Parathyroid adenoma (tissue), 2 donors: ENCODE measurements around the gene PACS2.

ENCODE experiments used
- H2AFZ ChIP-seq: fragments of 300-600 bp; sonication (generic); one replicate; pipeline ENCODE4 v1.7.0; 2017; ENCODE audit warnings: antibody characterized with exemption, mild to moderate bottlenecking
- H3K27ac ChIP-seq: fragments of 300-600 bp; sonication (generic); one replicate; pipeline ENCODE4 v1.7.0; 2017
- H3K27me3 ChIP-seq: fragments of 300-600 bp; sonication (generic); one replicate; pipeline ENCODE4 v1.7.0; 2017; ENCODE audit warnings: low read length; ENCODE audit not compliant: control insufficient read depth, insufficient read depth
- H3K36me3 ChIP-seq: fragments of 300-600 bp; sonication (generic); one replicate; pipeline ENCODE4 v1.7.0; 2017; ENCODE audit warnings: low read length; ENCODE audit not compliant: control insufficient read depth, insufficient read depth
- H3K4me1 ChIP-seq: fragments of 300-600 bp; sonication (generic); one replicate; pipeline ENCODE4 v1.7.0; 2017; ENCODE audit warnings: control low read depth
- H3K4me2 ChIP-seq: fragments of 300-600 bp; sonication (generic); one replicate; pipeline ENCODE4 v1.7.0; 2017; ENCODE audit warnings: low read length
- H3K4me3 ChIP-seq: fragments of 300-600 bp; sonication (generic); one replicate; pipeline ENCODE4 v1.7.0; 2017; ENCODE audit warnings: low read depth, low read length
- H3K79me2 ChIP-seq: fragments of 300-600 bp; sonication (generic); one replicate; pipeline ENCODE4 v1.7.0; 2017; ENCODE audit warnings: control low read depth
- H3K9ac ChIP-seq: fragments of 300-600 bp; sonication (generic); one replicate; pipeline ENCODE4 v1.7.0; 2017; ENCODE audit warnings: mild to moderate bottlenecking
- H3K9me3 ChIP-seq: fragments of 300-600 bp; sonication (generic); one replicate; pipeline ENCODE4 v1.7.0; 2017; ENCODE audit warnings: low read length; ENCODE audit not compliant: control insufficient read depth
- TF ChIP-seq, protein P1 (sequence below): fragments of 300-600 bp; sonication (generic); IDR thresholded peaks from one replicate; pipeline ENCODE4 v1.7.0; 2017; ENCODE audit warnings: antibody characterized with exemption, mild to moderate bottlenecking
- donor health status: primary hyperparathyroidism.

The PACS2 gene

DNA sequence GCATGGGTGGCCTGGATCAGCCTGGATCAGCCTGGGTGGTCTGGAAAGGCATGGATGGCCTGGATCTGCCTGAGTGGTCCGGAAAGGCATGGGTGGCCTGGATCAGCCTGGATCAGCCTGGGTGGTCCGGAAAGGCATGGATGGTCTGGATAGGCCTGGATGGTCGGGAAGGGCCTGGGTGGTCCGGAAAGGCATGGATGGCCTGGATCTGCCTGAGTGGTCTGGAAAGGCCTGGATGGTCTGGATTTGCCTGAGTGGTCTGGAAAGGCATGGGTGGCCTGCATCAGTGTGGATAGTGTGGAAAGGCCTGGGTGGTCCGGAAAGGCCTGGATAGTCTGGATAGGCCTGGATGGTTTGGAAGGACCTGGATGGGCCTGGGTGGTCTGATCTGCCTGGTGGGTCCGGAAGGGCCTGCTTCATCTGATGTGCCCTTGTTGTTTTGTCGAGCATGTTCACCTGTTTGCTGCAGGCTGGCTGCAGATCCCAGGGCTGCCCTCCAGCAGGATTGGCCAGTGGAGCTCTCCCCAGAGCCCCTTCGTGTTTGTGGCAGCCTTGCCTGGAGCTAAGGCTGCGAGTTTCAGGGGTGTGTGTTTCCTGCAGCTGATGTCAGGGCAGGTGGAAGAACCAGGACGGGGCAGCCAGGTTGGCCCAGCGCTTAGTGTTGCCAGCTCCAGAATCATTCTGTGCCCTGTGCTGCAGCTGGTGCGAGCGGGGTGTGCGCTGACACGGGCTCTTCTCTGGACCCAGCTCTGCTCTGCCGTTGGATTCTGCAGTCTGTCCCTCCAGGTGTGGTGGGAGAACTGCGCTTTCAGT lies 64.5 kb downstream of the PACS2 start:
- TF ChIP-seq, protein P1, sequence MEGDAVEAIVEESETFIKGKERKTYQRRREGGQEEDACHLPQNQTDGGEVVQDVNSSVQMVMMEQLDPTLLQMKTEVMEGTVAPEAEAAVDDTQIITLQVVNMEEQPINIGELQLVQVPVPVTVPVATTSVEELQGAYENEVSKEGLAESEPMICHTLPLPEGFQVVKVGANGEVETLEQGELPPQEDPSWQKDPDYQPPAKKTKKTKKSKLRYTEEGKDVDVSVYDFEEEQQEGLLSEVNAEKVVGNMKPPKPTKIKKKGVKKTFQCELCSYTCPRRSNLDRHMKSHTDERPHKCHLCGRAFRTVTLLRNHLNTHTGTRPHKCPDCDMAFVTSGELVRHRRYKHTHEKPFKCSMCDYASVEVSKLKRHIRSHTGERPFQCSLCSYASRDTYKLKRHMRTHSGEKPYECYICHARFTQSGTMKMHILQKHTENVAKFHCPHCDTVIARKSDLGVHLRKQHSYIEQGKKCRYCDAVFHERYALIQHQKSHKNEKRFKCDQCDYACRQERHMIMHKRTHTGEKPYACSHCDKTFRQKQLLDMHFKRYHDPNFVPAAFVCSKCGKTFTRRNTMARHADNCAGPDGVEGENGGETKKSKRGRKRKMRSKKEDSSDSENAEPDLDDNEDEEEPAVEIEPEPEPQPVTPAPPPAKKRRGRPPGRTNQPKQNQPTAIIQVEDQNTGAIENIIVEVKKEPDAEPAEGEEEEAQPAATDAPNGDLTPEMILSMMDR, result no peak
- no peak overlapping the region for H3K27ac ChIP-seq
- no peaks in the 10 kb centered on the region for H3K27me3 ChIP-seq
- H3K4me3 ChIP-seq, result no peak overlapping the region
- H3K4me2 ChIP-seq, result no peak overlapping the region
- no peak overlapping the region for H3K9ac ChIP-seq
- no peaks in the 10 kb centered on the region for H3K36me3 ChIP-seq
- no peaks in the 10 kb centered on the region for H3K4me1 ChIP-seq
- H3K79me2 ChIP-seq, result peaks cover 2% of the 10 kb centered on the region
- no peaks in the 10 kb centered on the region for H3K9me3 ChIP-seq
- no peak overlapping the region for H2AFZ ChIP-seq

DNA sequence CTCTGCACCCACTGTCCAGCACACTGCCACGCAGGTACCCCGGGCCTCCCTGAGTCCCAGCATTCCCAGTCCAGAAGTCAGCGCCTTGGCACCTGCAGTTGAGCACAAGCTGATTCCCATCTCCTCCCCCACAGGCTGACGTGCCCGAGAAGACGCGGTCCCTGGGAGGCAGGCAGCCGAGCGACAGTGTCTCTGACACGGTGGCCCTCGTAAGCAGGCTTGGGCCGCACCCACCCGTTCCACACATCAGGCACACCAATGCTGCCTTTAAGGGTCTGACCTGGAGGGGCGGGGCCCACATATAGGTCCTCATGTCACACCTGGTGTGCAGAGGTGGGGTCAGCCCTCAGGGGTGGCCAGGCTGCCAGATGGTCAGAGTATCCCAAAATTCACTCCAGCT lies 65.4 kb downstream of the PACS2 start:
- H3K9ac ChIP-seq, result no peak overlapping the region
- H3K36me3 ChIP-seq, result no peaks in the 10 kb centered on the region
- no peaks in the 10 kb centered on the region for H3K27me3 ChIP-seq
- no peak overlapping the region for H3K4me2 ChIP-seq
- no peak overlapping the region for H3K4me3 ChIP-seq
- no peaks in the 10 kb centered on the region for H3K4me1 ChIP-seq
- H2AFZ ChIP-seq, result no peak overlapping the region
- H3K27ac ChIP-seq, result no peak overlapping the region
- no peaks in the 10 kb centered on the region for H3K9me3 ChIP-seq
- peaks cover 2% of the 10 kb centered on the region for H3K79me2 ChIP-seq
- TF ChIP-seq, protein P1, result no peak

DNA sequence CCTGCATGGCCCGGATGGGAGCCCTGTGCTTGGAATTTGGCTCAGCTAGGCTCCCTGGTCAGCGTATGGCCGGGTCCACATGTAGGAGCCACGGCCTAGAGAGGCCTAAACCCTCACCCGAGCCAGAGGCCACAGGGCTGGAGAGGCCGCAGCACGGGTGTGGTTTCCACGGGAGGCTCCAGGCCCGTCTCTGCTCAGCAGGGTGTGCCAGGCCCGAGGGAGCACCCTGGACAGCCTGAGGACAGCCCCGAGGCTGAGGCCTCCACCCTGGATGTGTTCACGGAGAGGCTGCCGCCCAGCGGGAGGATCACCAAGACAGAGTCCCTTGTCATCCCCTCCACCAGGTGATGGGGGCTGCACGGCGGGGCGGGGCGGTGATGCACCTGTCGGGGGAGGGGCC lies 66.2 kb downstream of the PACS2 start:
- Histone ChIP-seq H3K27me3 (no peaks in the 10 kb centered on the region), H3K4me2 (no peak overlapping the region)
- TF ChIP-seq, protein P1, result no peak

DNA sequence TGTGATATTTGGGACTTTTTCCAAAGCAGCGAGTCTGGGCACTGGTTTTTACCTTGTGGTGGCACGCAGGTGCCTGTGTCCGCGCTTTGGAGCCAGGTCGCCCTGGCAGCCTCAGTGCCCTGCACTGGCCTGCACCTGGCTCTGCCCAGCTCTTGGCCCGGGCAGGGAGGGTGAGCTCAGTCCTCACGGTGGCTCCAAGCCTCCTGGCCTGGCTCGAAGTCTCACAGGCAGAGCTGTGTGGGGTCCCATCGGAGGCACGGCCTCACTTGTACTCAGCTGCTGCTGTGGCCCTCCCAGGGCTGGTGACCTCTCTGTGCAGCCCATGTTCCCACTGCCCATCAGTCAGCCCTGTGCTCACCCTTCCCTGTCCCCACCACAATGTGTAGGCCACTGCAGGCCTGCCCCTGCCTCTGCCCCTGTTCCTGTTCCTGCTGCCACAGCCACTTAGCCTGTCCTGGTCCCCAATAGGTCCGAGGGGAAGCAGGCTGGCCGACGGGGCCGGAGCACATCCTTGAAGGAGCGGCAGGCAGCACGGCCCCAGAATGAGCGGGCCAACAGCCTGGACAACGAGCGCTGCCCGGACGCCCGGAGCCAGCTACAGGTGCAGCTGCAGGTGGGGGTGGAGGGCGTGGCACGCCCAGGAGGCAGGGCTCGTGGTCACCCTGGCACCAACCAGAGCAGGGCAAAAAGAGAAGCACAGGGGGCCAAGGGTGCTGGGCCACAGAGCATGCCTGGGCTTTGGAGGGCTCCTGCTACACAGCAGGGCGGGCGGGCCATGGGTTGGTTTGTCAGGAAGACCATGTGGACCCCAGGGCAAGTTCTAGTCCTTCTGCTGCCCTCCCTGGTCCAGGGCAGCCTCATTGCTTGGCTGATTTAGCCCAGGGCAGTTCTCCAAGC lies 67.1 kb downstream of the PACS2 start:
- H3K36me3 ChIP-seq, result no peaks in the 10 kb centered on the region
- H2AFZ ChIP-seq, result no peak overlapping the region

More for the DNA sequence above, 66.2 kb downstream of the PACS2 start:
- no peaks in the 10 kb centered on the region for H3K4me1 ChIP-seq
- H3K9ac ChIP-seq, result no peak overlapping the region
- H3K9me3 ChIP-seq, result no peaks in the 10 kb centered on the region
- H2AFZ ChIP-seq, result no peak overlapping the region
- no peak overlapping the region for H3K27ac ChIP-seq
- H3K36me3 ChIP-seq, result no peaks in the 10 kb centered on the region
- no peak overlapping the region for H3K4me3 ChIP-seq
- peaks cover 2% of the 10 kb centered on the region for H3K79me2 ChIP-seq

More for the DNA sequence above, 67.1 kb downstream of the PACS2 start:
- Histone ChIP-seq H3K4me1 (no peaks in the 10 kb centered on the region), H3K9ac (no peak overlapping the region), H3K4me3 (no peak overlapping the region), H3K79me2 (peaks cover 2% of the 10 kb centered on the region), H3K9me3 (no peaks in the 10 kb centered on the region), H3K27me3 (no peaks in the 10 kb centered on the region), H3K27ac (no peak overlapping the region), H3K4me2 (no peak overlapping the region)
- TF ChIP-seq, protein P1, result no peak
